MM.1S (cell line): ENCODE results near the gene VPS9D1.

Experiments used
- DNase-seq: peaks from one replicate; pipeline ENCODE4 v3.0.0-alpha.2; 2015
- H2AFZ ChIP-seq: fragments of 300-600 bp; sonication (generic); 2 replicates; pipeline ENCODE4 v1.6.0; 2016; ENCODE audit warnings: antibody characterized with exemption, low read length
- H3F3A ChIP-seq: fragments of 300-600 bp; sonication (generic); 2 replicates; pipeline ENCODE4 v1.6.1; 2016; ENCODE audit warnings: mild to moderate bottlenecking, antibody characterized with exemption, low read length, moderate library complexity, mixed read lengths; ENCODE audit not compliant: insufficient read depth
- H3K27ac ChIP-seq: fragments of 300-600 bp; sonication (generic); 2 replicates; pipeline ENCODE4 v1.5.1; 2016; ENCODE audit warnings: mild to moderate bottlenecking, low read length
- H3K27me3 ChIP-seq: fragments of 300-600 bp; sonication (generic); replicated peaks from 2 replicates; pipeline ENCODE4 v1.6.0; 2016; ENCODE audit warnings: low read length; ENCODE audit not compliant: insufficient read depth
- H3K36me3 ChIP-seq: fragments of 300-600 bp; sonication (generic); replicated peaks from 2 replicates; pipeline ENCODE4 v1.6.1; 2016; ENCODE audit warnings: mild to moderate bottlenecking, low read length, mixed read lengths; ENCODE audit not compliant: insufficient read depth
- H3K4me1 ChIP-seq: fragments of 300-600 bp; sonication (generic); 2 replicates; pipeline ENCODE4 v1.6.1; 2016; ENCODE audit warnings: low read length, mixed read lengths
- H3K4me2 ChIP-seq: fragments of 300-600 bp; sonication (generic); 2 replicates; pipeline ENCODE4 v1.6.0; 2016; ENCODE audit warnings: low read depth, low read length
- H3K4me3 ChIP-seq: fragments of 300-600 bp; sonication (generic); 2 replicates; pipeline ENCODE4 v1.5.1; 2016; ENCODE audit warnings: low read length, mixed read lengths
- H3K79me2 ChIP-seq: fragments of 300-600 bp; sonication (generic); 2 replicates; pipeline ENCODE4 v1.6.1; 2016; ENCODE audit warnings: mixed run types, low read length, mixed read lengths
- H3K9ac ChIP-seq: fragments of 300-600 bp; sonication (generic); 2 replicates; pipeline ENCODE4 v1.6.1; 2016; ENCODE audit warnings: low read length, mixed read lengths
- H3K9me2 ChIP-seq: fragments of 300-600 bp; sonication (generic); replicated peaks from 2 replicates; pipeline ENCODE4 v1.6.1; 2016; ENCODE audit warnings: mild to moderate bottlenecking, low read length, mixed read lengths; ENCODE audit not compliant: insufficient read depth
- H3K9me3 ChIP-seq: fragments of 300-600 bp; sonication (generic); replicated peaks from 2 replicates; pipeline ENCODE4 v1.6.1; 2016; ENCODE audit warnings: mild to moderate bottlenecking, low read length, mixed read lengths; ENCODE audit not compliant: insufficient read depth
- H4K20me1 ChIP-seq: fragments of 300-600 bp; sonication (generic); 2 replicates; pipeline ENCODE4 v1.6.1; 2016; ENCODE audit warnings: mild to moderate bottlenecking, low read length, moderate library complexity, mixed read lengths; ENCODE audit not compliant: insufficient read depth
- CTCF ChIP-seq: fragments of 300-600 bp; sonication (generic); IDR thresholded peaks from 2 replicates; pipeline ENCODE4 v1.5.1; 2016; ENCODE audit warnings: antibody characterized with exemption, low read length, mixed read lengths
- EZH2 ChIP-seq: fragments of 300-600 bp; sonication (generic); optimal IDR thresholded peaks from 2 replicates; pipeline ENCODE3; 2017; ENCODE audit warnings: low read depth, mild to moderate bottlenecking, antibody characterized with exemption, low read length, mixed read lengths
- EZH2phosphoT487 ChIP-seq: fragments of 300-600 bp; sonication (generic); IDR thresholded peaks from 2 replicates; pipeline ENCODE4 v1.6.1; 2018; ENCODE audit warnings: antibody characterized with exemption, low read length

Gene VPS9D1

GRCh38 chr16:89733792-89734191 lies 13.1 kb upstream of the VPS9D1 start:
- H3K27ac ChIP-seq = no peak overlapping the region
- H3K4me2 ChIP-seq = no peak overlapping the region
- H3K4me3 ChIP-seq = no peak overlapping the region
- H3K9me2 ChIP-seq = no peaks in the 10 kb centered on the region
- H3K9me3 ChIP-seq = no peaks in the 10 kb centered on the region
- TF ChIP-seq CTCF = no peak
- no peak for TF ChIP-seq EZH2phosphoT487
- no peak for TF ChIP-seq EZH2
- no peak for DNase-seq
- H3K4me1 ChIP-seq = no peaks in the 10 kb centered on the region
- no peak overlapping the region for H2AFZ ChIP-seq
- H3K9ac ChIP-seq = no peak overlapping the region
- H3K36me3 ChIP-seq = no peaks in the 10 kb centered on the region
- H3K79me2 ChIP-seq = peaks cover 18% of the 10 kb centered on the region
- H3F3A ChIP-seq = no peaks in the 10 kb centered on the region
- no peaks in the 10 kb centered on the region for H4K20me1 ChIP-seq
- no peaks in the 10 kb centered on the region for H3K27me3 ChIP-seq

- Histone ChIP-seq H3K4me3 (no peak overlapping the region), H4K20me1 (no peaks in the 10 kb centered on the region), H3K36me3 (no peaks in the 10 kb centered on the region), H3K27ac (no peak overlapping the region), H3K9me3 (no peaks in the 10 kb centered on the region), H3K4me1 (no peaks in the 10 kb centered on the region), H3K9me2 (no peaks in the 10 kb centered on the region), H3K9ac (no peak overlapping the region), H3K79me2 (peaks cover 19% of the 10 kb centered on the region), H3F3A (no peaks in the 10 kb centered on the region), H2AFZ (no peak overlapping the region), H3K4me2 (no peak overlapping the region), H3K27me3 (no peaks in the 10 kb centered on the region)
- no peak for TF ChIP-seq EZH2phosphoT487
- no peak for TF ChIP-seq EZH2
- no peak for TF ChIP-seq CTCF
- DNase-seq = no peak
Observed at GRCh38 chr16:89733322-89733721, 12.6 kb upstream of the VPS9D1 start.

- no peak overlapping the region for H2AFZ ChIP-seq
- H3K4me2 ChIP-seq = no peak overlapping the region
- no peak overlapping the region for H3K27ac ChIP-seq
- no peaks in the 10 kb centered on the region for H4K20me1 ChIP-seq
- no peaks in the 10 kb centered on the region for H3K27me3 ChIP-seq
- H3K9ac ChIP-seq = no peak overlapping the region
- peaks cover 16% of the 10 kb centered on the region for H3K79me2 ChIP-seq
- no peak overlapping the region for H3K4me3 ChIP-seq
- TF ChIP-seq EZH2phosphoT487 = no peak
- TF ChIP-seq EZH2 = no peak
- TF ChIP-seq CTCF = no peak
- H3K36me3 ChIP-seq = no peaks in the 10 kb centered on the region
- H3K9me3 ChIP-seq = no peaks in the 10 kb centered on the region
- no peaks in the 10 kb centered on the region for H3F3A ChIP-seq
- no peak for DNase-seq
- H3K4me1 ChIP-seq = no peaks in the 10 kb centered on the region
- no peaks in the 10 kb centered on the region for H3K9me2 ChIP-seq
Observed at GRCh38 chr16:89732918-89733242, 12.2 kb upstream of the VPS9D1 start.
